Retina (tissue), 1 donor: ENCODE data around the gene WAC.
A peak's percentile ranks its signal among the peaks of the same experiment; 100 is the strongest.
"Not testable (repeated sequence)": the region's sequence is repeated elsewhere in the genome, so short reads cannot be mapped to it uniquely, and the experiment has no call there.

Experiments used
- DNase-seq: peaks from one replicate; pipeline ENCODE4 v3.0.0-alpha.2; 2016

Gene WAC

DNA sequence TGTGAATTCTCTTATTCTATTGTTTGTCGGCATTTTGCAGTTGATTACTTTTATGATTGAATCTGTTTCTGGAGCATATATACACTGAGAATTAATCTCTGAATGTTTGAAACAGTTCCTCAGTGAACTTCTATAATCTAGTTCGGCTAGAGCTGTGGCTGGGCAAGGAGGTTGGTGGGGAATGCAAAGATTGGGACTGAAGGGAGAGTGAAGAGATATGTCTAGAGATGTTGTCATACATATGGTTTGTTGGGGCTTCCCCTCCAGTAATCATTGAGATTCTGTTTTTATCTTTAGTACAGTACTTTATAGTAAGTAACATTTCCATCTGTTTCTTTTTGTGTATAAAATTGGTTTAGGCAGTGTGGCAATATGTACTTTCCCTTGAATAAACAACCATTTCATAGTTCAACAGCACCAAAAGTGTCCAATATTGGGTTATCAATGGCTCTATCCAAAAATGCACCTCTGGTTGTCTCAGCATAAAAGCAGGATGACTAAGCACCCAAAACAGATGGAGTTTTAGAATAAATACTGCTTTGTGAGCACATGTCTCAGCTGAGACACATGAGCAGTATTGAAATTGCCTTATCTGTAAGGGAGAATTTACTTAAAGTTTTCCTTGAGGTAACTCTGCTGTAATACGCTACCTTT lies 36.7 kb downstream of the WAC start:
- no peak for DNase-seq

DNA sequence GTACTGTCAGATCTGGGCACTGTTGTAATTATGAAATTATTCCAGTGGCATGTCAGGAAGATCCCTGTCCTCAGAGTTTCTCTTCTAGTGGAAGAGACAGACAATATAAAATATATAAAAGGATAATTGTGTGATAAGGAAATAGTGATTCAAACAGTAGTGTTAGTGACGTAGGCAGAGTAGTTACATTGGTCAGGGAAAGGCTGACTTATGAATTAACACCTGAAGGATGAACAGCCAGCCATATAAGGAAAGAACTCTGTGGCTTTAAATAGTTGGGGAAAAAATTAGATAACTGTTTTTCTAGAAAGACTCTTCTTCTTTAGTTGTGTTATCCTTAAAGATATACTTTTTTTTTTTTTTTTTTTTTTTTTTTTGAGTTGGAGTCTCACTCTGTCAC lies 37.7 kb downstream of the WAC start:
- DNase-seq: no peak

DNA sequence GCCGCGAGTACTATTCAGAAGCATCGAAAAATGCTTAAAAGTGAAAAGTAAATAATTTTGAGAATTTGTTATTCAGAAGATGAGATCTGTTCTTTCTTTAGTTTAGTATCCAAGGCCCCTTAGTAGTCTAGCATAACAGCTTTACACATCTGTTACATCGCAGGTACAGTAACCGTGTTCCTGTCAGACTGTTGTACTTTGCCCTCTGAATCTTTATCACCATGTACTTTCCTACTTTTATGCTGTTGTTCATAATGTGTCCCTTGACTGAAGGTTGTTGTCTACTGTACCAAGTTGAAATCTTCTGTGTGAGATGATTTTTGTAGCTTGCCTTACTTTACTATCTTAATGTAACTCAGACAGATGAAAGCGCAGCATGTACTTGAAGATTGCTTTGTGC lies 38.3 kb downstream of the WAC start:
- DNase-seq: no peak

DNA sequence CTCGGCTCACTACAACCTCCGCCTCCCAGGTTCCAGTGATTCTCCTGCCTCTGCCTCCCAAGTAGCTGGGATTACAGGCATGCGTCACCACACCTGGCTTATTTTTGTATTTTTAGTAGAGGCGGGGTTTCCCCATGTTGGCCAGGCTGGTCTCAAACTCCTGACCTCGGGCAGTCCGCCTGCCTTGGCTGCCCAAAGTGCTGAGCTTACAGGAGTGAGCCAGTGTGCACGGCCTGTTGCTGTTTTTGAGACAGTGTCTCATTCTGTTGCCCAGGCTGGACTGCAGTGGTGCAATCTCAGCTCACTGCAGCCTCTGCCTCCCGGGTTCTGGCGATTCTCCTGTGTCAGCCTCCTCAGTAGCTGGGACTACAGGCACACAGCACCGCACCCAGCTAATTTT lies 41.3 kb downstream of the WAC start:
- not testable (repeated sequence) for DNase-seq

DNA sequence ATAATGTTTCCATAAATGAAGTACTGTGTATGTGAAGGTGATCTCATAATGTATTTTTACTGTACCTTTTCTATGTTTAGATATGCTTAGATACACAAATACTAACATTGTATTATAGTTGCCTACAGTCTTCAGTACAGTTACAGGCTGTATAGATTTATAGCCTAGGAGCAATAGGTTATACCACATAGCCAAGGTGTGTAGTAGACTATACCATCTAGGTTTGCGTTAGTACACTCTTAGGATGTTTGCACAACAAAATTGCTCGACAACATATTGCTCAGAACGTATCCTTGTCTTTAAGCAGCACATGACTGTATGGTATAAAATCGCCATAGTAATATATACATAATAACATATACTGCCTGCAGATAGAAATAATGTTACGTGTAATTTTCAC lies 42.9 kb downstream of the WAC start:
- no peak for DNase-seq

DNA sequence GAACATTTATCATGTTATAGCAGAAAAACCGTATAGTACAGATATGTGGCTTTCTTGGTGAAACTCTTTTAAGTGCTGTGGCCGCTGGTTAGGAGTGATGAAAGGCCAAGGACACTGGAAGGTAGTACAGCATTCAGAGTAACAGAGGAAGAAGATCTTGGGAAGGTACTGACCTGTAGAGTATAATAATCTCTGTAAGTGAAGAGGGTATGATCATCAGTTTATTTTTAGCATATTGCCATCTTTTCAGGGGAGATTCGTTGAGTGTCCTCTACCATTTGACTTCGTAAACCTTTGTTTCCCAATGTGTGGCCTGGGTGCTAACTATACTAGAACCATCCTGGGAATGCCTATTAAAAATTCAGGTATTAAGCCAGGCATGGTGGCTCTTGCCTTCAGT lies 44.6 kb downstream of the WAC start:
- DNase-seq: no peak

DNA sequence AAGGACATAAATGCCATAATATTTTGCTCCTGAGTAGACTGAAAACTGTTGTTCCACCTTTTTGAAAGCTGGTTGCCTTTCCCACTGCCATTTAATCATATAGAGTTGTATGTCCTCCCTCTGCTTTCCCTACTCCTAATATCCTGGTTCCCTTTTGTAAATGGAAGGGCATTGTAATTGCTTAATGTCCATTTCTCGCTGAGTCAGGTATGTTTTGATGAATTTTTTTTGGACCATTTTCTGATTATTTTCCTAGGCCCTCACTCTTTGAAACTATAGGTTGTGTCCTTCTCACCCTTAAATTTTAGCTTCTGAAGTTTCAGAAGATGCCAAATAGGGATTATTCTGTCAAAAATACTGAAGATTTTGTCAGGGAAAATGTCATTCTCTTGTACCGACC lies 45.5 kb downstream of the WAC start:
- DNase-seq: no peak

DNA sequence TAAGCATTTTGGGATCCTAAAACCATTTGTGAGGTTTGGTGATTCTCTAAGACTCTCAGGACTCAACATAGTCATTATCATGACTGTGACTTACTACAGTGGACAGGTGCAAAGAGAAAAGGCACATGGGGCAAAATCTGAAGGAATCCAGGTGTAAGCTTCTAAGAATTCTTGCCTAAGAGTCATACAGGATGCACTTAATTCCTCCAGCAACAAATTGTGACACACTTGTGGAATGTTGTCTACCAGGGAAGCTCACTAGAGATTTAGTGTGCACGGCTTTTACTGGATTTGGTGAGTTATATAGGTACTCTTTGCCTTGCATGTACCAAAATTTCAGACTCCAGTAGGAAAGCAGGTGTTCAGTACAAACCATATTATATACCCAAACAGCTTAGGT lies 47.9 kb downstream of the WAC start:
- no peak for DNase-seq

DNA sequence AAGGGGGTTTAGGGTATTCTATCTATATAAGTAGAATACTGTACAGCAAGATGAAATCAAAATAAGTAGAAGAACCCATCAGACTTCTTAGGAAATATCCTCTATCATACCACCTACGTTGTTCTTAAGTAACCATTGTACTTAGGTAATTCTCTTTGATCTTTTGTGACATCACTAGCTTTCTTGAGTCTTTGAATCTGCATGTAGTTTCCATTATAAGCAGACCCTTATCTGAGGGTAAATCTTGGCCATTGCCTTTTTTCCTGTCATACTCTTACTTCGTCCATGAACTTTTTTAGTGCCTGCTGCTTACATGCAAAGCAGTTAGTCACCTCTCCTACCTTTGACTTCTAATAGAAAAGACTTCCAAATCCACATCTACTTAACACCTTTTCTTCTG lies 49.0 kb downstream of the WAC start:
- no peak for DNase-seq

DNA sequence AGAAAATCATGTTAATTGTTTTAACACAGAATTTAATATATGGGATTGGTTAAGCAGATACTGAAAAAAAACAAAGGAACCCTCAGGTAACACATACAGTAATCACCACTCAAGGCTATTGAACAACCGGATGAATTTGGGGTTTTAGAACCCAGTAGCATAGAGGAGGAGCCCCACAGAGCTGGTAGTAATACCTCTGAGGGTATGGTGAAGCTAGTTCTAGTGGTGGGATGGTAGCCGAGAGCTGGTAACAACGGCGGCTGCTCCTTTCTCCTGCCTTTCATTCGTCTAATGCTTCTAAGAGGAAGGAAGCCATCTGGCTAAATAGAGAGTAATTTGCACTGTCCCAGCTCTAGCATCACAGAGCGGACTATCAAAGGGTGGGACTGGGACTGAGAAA lies 52.2 kb downstream of the WAC start:
- no peak for DNase-seq

DNA sequence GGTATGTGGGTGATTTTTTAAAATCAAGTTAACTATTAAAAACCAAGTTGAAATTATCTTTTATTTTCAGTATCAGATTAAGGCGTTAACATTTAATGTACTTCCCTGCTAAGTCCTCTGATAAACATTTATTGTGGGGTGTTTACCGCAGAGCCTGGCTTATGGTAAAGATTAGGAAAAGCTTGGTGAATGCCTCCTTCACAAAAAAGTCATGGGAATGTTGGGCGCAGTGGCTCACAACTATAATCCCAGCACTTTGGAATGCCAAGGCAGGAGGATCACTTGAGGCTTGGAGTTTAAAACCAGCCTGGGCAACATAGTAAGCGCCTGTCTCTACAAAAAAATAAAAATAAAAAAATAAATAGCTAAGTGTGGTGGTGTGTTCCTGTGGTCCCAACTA lies 53.3 kb downstream of the WAC start:
- no peak for DNase-seq

DNA sequence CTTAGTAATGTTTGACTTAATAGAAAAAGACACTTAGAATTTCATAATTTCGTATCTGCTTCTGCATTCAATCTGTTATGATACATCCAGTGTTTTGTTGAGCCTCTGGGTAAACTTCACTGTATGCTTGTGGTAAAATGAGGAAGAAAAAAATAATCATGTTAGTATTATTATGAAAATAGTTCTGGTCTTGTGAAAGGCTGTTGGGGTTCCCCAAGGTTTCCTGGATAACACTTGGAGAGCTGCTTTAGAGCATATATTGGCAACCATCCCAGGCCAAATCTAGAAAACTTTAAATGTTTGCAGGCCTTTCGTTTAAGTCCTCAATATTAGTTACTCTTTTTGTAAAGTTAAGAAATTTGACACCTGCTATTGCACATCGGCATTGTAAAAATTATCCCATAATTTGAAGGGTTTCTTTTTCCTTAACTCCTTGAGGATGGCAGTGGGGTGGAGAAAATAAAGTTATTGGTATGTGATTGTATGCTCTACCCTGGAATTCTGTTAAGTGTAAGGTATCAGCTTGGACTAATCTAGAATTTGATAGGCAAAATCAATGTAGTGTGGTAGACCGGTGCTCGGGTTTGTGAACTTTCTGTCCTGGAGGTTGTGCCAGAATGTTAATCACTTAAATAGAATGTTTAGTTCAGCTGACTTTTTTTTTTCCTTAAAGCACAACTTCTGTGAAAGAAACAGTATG lies 54.5 kb downstream of the WAC start:
- DNase-seq: no peak

DNA sequence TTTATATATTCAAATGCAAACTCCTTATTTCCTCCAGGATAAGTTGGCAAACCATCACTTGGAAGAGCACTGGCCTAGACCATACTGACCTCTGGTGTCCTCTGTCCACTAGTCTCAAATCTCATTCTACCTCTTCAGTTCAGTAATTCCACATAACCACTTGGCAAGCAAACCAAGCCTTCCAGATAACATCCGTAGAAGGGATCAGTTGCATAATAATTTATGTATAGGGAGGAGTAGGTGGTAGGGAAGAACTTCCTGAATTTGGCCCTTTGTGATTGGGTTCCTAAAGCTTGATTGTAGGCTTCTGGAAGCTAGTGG lies 55.0 kb downstream of the WAC start:
- peak; percentile 3 for DNase-seq

DNA sequence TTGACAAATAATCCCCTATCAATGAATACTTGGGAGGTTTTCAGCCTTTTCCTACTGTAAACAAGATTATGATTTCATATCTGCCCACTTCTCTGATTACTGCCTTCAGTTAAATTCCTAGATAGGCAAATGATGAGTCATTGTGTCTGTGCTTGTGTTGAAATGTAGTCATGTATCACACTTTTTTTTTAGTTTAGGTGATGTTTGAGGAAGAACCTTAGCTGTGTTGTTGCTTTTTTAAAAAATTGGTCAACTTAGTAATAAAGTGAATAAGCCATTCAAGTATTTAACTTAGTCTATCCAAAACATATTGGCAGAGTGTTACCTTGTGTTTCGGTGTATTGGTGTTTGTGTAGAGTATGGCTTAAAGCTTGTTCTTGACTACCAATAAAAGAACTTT lies 60.0 kb downstream of the WAC start:
- no peak for DNase-seq

DNA sequence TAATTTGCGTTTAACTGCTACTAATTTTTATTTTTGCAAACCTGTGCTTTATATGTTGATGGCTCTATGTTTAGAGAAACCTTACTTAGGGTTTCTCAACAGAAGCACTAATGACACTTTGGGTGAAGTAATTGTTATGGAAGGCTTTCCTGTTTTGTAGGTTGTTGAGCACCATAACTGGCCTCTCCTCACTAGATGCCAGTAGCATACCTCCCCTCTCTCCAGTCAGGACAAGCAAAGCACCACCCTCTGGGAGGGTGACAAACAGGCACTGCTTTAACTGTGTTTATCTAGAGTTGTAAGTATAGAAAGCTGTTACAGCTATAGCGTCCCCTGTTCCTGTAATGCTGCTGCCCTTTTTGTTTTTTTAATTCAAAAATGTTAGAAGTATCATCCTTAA lies 60.9 kb downstream of the WAC start:
- no peak for DNase-seq

DNA sequence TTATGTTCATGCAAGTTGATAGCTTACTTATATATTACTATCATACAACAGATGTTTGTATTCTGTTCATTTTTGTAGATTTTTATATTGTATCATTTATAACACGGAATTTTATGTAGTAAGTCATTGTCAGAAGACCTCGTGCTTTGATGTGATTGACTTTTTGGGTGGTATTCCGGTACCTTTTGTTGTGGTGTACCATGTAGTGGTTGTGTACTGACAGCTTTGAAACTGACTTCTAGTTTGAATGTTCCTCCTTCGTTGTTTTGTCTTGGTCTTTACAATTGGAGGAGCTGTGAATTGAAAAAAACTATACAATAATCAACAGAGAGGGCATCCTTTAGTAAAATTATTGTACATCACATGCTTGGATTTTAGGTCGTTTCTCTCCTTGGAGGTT lies 61.5 kb downstream of the WAC start:
- DNase-seq: no peak

DNA sequence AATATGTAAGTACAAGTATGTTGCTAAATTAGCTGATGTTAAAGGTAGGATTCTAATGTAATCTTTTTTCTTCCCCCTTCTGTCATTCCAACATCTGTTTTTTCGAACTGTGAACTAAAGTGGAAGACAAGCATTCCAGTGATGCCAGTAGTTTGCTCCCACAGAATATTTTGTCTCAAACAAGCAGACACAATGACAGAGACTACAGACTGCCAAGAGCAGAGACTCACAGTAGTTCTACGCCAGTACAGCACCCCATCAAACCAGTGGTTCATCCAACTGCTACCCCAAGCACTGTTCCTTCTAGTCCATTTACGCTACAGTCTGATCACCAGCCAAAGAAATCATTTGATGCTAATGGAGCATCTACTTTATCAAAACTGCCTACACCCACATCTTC lies 62.7 kb downstream of the WAC start:
- no peak for DNase-seq

DNA sequence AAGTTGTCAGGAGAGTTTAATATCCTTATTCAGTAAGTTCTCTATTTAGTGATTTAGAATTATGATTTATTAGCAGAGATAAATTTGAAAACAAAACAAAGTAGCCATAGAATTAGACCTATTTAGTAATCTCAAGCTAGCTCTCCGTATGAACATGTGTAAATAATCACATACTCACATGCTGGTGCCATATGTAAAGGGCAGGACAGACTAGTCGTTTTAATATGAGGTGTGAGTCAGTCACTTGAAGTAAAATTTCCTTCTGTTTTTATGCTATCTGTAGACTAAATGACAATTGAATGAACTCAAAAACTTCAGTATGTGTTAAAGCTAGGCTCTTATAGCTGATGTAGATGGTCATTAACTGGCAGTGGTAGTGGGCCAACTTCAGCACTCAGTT lies 67.1 kb downstream of the WAC start:
- no peak for DNase-seq

DNA sequence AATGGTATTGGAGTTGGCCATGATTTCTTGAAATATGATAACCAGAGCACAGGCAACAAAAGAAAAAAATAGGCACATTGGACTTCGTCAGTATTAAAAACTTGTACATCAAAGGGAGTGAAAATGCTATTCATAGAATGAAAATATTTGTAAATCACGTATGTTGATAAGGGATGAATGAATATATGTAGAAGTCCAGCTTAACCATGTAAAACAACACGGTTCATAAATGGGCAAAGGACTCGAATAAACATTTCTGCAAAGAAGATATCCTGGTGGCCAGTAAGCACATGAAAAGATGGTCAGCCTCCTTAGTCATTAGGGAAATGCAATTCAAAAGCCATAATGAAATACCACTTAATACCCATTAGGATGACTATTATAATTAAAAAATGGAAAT lies 68.1 kb downstream of the WAC start:
- no peak for DNase-seq

DNA sequence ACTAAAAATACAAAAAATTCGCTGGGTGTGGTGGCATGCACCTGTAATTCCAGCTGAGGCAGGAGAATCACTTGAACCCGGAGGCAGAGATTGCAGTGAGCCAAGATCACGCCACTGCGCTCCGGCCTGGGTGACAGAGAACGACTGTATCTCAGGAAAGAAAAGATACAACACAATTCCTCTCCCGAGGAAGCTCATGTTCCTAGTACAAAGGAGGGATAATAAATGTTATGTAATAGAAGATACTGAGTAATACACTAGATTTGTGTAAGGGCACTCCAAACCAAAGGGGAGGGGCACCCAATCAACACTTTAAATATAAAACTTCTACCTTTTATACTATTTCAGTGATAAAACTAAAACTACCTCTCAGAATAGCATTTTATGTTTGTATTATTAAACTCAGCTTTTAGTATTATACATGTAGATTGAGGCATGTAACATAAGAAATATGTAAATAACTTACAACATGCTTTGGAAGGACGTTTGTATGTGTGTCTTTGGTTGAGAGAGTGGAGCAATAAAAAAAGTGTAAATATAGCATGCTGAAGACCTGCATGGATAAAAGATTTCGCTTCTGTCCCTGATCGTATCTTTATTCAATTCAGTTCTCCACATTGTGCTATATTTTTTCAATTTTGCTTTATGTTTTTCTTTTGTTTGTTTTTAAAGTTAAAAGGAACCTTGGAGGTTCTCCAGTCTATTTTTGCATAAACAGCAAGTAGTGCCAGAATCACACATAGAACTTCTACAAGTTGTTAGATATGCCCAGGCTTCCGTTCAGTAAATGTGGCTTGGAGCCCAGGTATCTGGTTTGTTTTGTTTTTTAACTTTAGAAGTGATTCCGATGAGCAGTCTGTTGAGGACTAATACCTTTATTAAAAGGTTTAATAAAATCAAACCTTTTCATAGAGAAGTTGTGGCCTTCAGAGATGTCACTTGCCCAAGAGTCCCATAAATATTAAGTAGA lies 71.9 kb downstream of the WAC start:
- no peak for DNase-seq

DNA sequence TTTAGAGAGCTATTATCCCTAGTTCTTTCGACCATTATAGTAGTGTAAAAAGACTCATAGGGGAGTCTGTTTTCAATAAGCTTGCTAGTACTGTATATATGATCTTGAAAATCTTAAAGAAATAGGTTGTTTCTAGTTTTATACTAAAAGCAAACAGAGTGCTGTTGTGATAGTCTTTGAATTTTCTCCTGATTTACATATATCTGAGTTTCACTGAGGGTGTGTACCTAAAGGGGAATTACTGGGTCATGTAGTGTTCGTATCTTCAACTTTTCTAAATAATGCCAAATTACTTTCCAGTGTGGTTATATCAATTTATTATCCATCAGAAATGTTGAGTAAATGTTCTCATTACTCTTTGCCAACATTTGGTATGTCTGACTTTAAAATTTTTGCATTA lies 73.7 kb downstream of the WAC start:
- DNase-seq: no peak

DNA sequence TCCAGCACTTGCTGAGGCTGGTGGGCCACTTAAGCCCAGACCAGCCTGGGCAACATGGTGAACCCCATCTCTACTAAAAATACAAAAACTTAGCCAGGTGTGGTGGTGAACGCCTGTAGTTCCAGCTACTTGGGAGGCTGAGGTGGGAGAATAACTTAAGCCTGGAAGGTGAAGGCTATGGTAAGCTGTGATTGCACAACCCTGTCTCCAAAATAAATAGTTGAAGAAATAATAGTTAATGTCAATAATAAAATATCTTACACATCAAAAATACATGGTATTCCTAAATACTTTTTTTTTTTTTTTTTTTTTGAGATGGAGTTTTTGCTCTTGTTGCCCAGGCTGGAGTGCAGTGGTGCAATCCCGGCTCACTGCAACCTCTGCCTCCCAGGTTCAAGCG lies 76.7 kb downstream of the WAC start:
- not testable (repeated sequence) for DNase-seq

DNA sequence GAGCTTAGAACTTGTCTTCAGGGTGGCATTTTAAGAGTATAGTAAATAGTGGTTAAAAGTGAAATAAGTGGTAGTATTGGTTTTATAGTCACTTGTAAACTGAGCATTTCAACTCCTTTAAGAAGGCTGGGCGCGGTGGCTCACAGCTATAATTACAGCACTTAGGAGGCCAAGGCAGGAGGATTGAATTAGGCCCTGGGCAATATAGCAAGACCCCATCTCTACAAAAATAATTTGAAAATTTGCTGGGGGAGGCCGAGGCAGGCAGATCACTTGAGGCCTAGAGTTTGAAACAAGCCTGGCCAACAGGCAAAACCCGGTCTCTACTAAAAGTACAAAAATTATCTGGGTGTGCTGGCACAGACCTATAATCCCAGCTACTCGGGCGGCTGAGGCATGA lies 80.0 kb downstream of the WAC start:
- DNase-seq: no peak

DNA sequence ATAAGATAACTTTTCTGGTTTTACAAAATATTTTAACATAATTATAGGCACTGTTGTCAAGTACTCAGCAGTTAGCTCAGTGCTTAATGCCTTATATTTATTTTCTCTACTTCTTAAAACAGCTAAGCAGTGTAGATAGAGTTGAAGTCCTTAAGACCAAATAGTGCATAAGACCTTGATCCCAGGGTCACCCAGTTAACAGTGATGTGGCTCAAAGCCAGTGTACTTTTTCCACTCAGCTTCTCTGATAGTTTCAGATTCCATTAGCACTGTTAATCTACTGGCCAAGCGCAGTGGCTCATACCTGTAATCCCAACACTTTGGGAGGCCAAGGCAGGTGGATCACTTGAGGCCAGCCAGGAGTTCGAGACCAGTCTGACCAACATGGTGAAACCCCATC lies 83.6 kb downstream of the WAC start:
- DNase-seq: no peak
